Spleen (tissue), 7 donors: ENCODE results near the gene NEDD1.

Experiments used
- CTCF ChIP-seq, 11 experiments: fragments of 200-600 bp in 7 of 11; fragments of 450-650 bp in 4 of 11; sonication (generic) in 4 of 11; IDR thresholded peaks in 8 of 11; conservative IDR thresholded peaks in 3 of 11; 1 replicate in 7 of 11; 2 replicates in 4 of 11; pipeline versions ENCODE4 v1.4.0 to v1.8.0; 2016 to 2021; ENCODE audit warnings: antibody characterized with exemption in 11 of 11, inconsistent platforms in 4 of 11, mild to moderate bottlenecking in 1 of 11
- POLR2A ChIP-seq, 3 donors: fragments of 450-650 bp; IDR thresholded peaks; one replicate each; pipeline ENCODE4 v1.5.1; 2017; ENCODE audit warnings: antibody characterized with exemption in 3 of 3, mild to moderate bottlenecking in 1 of 3
- POLR2AphosphoS5 ChIP-seq, 3 donors: sonication (generic); formaldehyde crosslinking; IDR thresholded peaks; one replicate each; pipeline ENCODE4 v1.5.1; 2017; ENCODE audit warnings: antibody characterized with exemption in 3 of 3
- donor health status: DM: no; HTN: no; CAD: no; lungs with moderate emphysema.
- donor health status: DM: no; HTN: no; CAD: no.
- donor health status: DM: no; HTN: no; CAD: no.

- TF ChIP-seq CTCF (IDR thresholded peaks at IDR 0.05 in 8 of 11, conservative IDR thresholded peaks at IDR 0.05 in 3 of 11) (no peak), POLR2AphosphoS5 (IDR thresholded peaks at IDR 0.05) (no peak), POLR2A (IDR thresholded peaks at IDR 0.05) (no peak)
Measured at GRCh38 chr12:96858162-96858561, 48.9 kb upstream of the NEDD1 start.
